HG03039 (cell line): ENCODE results near the gene APLNR.

Experiments
- ATAC-seq: cut with Tn5 transposase; IDR thresholded peaks from one replicate; pipeline ENCODE4 v1.9.1; 2021; ENCODE audit warnings: mild to moderate bottlenecking, moderate library complexity; ENCODE audit not compliant: unreplicated experiment

Gene APLNR

GRCh38 chr11:57219021-57219627 lies 17.9 kb downstream of the APLNR start:
- no peak for ATAC-seq

DNA sequence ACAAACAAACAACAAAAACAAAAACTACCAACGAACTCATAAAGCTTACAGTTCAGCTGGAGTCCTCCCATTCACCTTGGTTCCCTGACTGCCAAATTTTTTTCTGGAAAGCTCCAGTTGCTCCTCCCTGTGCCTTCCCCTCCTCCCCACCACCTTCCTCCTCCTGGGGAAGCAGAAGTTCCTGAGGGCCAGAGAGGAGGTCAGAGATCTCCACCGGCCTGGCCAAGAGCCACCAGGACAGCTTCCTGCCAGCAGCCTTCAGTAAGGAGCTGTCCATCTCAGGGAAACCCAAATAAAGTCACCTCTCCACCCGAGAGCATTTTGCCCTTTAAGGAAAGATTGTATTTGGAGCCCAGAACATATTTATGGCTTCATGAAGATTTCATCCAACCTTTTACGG lies 20.0 kb downstream of the APLNR start:
- ATAC-seq: no peak

DNA sequence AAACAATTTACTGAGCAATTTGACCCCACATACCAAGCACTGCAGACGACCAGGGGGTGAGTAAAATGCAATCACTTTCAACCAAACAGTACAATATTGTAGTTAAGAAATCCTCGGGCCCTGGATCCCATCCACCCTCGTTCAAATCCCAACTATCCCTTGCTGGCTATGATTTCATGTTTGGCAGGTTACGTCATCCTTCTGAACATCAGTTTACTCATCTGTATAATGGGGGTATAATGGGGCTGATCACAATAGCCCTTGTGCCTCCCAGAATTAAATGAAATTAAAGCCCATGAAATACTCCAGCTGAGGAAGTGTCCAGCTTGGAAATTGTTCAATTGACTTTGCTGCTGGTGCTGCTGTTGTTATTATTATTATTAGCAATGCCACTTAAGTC lies 20.6 kb downstream of the APLNR start:
- ATAC-seq: no peak

- ATAC-seq: no peak
Measured at GRCh38 chr11:57214494-57214893, 22.6 kb downstream of the APLNR start.

DNA sequence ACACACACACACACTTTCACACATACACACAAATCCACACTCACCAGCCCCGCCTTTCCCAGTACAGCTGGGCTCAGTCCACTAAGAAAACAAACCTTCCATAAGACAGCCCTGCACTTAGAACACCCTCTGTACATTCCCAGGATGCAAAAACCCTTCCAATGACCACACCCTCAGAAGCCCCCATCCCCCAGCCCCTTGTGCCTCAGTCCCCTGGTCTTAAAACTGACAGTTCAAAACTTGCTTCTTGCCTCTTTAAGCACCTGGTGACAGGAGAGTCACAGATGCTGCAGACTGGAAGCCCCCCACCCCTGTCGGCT lies 23.0 kb downstream of the APLNR start:
- no peak for ATAC-seq

DNA sequence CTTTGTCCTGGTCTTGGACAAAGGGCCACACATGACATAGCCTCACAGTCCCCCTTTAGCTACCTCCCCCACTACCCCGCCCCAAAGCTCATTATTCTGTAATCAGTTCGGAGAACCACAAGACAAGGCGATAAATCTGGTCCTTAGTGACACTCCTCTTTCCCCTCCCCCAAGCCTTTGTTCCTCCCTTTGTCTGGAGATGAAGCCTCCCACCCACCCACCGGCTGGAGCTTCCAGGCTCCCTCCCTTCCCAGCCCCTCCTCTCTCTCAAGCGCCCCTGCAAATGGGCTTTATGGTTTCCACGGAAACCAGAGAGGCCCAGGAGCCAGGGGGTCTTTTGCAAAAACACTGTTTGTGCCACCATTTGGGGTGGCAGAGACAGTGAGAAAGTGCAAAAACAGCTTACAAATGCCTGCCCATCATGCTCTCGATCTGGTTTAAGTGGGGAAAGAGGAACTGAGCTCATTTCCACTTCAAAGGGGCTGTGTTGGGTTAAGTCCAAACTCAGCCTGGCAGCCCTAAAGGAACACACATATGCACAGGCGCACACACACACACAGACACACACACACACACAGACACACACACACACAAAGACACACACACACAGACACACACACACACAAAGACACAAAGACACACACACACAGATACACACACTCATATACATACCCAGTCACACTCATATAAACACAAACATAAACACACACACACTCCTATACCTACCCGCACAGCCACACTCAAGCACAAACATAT lies 23.5 kb downstream of the APLNR start:
- no peak for ATAC-seq

- no peak for ATAC-seq
Measured at GRCh38 chr11:57210781-57211180, 26.3 kb downstream of the APLNR start.

GRCh38 chr11:57207168-57207567 lies 29.9 kb downstream of the APLNR start:
- ATAC-seq: no peak

GRCh38 chr11:57205041-57205641 lies 31.9 kb downstream of the APLNR start:
- no peak for ATAC-seq

DNA sequence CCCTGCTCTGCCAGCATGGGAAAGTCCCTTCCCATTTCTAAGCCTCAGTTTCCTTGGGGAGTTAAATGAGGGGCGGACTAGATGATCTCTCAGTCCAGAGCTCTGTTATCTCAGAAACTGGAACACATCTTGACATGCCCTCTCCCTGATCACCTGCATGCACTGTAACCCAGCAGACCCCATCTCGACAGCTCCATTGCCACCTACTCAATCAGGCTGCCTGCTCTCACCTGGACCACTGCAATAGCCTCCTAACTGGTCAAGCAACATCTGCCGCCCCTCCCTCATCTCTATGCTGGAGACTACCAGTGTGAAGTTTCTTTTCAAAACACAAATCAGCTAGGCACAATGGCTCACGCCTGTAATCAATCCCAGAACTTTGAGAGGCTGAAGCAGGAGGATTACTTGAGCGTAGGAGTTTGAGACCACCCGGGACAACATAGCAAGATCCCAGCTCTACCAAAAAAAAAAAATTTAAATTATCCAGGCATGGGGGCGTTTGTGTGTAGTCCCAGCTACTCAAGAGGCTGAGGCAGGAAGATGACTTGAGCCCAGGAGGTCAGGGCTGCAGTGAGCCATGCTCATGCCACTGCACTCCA lies 33.1 kb downstream of the APLNR start:
- ATAC-seq: no peak

- ATAC-seq: no peak
Measured at GRCh38 chr11:57203359-57203758, 33.7 kb downstream of the APLNR start.

GRCh38 chr11:57202281-57202680 lies 34.8 kb downstream of the APLNR start:
- no peak for ATAC-seq

GRCh38 chr11:57200917-57201316 lies 36.1 kb downstream of the APLNR start:
- ATAC-seq: no peak

GRCh38 chr11:57199330-57199729 lies 37.7 kb downstream of the APLNR start:
- no peak for ATAC-seq

DNA sequence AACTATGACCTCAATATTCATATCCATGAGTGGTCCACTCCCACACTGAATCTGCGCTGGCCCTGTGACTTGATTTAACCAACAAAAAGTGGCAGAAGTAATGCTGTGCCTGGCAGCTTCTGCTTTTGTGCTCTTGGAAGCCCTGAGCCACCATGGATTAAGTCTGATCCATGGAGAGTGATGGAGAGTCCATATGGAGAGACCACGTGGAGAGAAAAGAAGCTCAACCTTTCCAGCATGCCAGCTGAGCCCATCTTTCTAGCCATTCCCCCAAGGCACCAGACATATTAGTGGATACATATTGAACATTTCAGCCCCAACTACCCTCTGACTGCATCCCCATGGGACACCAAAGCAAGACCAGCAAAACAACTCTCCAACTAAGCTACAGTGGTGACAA lies 39.3 kb downstream of the APLNR start:
- no peak for ATAC-seq

DNA sequence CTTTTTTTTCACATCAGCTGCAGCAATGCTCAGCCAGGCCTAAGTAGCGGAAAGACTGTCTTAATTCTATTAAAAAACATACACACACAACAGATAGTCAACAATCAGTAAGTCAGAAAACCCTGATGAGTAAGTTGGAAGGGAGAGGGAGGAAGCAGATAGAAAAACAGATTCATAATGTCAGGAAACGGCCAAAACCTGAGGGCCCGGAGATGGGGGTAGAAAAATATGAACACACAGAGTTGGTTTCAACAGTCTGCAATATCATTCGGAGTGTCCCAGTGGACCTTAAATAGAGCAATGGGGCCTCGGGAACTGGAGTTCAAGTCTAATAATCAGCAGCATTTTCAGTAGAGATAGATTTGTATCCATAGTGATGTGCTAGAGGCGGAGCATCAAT lies 40.5 kb downstream of the APLNR start:
- no peak for ATAC-seq

DNA sequence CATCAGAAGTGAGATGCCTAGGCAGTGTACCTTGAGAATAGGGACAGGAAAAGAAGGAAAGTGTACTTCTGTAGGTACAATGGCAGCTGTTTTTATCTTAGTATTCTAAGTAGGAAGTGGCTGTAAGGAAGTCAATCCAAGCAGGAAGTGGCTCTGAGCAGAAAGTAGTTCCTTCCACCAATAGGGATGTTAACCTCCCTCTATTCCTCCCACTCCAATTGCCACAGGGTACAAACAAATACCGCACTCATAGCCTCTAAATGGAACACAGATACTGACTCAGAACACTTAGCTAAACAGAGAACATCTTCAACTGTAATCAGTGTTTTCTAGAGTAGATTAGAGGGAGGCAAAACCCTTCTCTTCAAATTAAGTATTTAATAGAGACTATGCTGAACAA lies 44.7 kb downstream of the APLNR start:
- no peak for ATAC-seq

- ATAC-seq: no peak
Measured at GRCh38 chr11:57191311-57192219, 45.5 kb downstream of the APLNR start.

DNA sequence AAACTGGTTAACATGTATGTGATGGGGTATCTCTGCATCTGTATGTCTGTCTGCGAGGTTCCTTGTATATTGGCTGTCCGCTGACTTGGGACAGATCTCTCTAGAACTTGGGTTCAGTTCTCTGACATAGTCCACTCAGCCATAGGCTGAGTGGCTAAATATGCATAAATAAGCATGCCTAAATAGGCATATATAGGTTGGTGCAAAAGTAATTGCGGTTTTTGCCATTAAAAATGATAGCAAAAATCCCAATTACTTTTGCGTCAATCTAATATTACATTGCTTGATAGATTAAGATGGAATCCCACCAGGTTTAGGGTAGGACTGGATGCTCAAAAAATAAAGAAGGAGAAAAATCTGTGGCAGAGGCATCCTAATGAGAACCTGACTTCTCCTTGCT lies 46.5 kb downstream of the APLNR start:
- no peak for ATAC-seq
